ENCODE measurements around the gene EIF4E3.

GRCh38 chr3:71640331-71640983, 84.7 kb downstream of the EIF4E3 start:
- TF ChIP-seq POLR2A (IDR thresholded peaks at IDR 0.05) = no peak
- TF ChIP-seq CTCF (IDR thresholded peaks at IDR 0.05) = no peak
